C4-2B (cell line): Measurements from ENCODE around the gene LAMA5.

ENCODE experiments used
- CTCF ChIP-seq: fragments of 450-650 bp; conservative IDR thresholded peaks from 2 replicates; pipeline ENCODE4 v1.5.1; 2017; ENCODE audit warnings: mild to moderate bottlenecking
- ZFX ChIP-seq: fragments of 450-650 bp; IDR thresholded peaks from 2 replicates; pipeline ENCODE4 v1.6.1; 2017

DNA sequence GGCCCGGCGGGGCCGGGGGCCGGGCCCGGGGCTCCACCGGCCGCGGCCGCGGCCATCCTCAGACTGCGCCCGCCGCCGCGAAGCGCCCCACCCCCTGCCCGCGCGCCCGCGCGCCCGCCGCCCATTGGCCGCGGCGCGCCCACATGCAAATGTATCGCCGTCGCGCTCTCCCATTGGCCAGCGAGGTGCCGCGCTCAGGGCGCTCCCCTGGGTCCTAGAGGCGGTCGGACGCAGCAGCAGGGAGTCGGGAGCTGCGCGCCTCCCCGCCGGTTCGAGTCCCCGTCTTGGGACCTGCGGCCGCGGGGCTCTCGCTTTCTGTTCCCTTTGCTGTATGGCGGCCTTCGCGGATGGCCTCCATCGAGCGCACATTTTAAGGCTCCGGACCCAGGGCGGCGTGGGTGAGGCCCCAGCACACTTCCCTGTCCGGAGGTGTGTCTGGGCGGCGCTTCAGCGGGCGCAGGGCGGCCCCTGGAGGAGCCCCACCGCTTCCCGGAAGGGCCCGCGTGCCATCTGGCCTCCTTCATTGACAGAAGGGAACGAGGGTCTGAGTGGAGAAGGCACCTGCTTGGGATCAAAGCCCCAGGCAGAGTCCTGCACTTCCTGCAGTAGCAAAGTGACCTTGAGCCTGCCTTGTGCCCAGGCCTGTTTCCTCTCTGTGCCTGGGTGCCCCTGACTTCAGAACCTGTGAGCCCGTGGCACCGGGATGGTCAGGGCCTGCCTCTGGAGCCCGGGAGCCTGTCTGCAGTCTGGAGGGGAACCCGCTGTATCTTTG is 40.3 kb upstream of the LAMA5 start, which contains the start of gene CABLES2:
- TF ChIP-seq CTCF (no peak; the same call in 1 of the 2 replicates), ZFX (no peak)
